Bronchial epithelial cell (primary cell): ENCODE measurements around the gene SF3B6. TPM values are rescaled to one million over a fixed set of nuclear protein-coding genes. Genes with fewer than 3 reads are reported as not detected.
A peak's percentile ranks its signal among the peaks of the same experiment; 100 is the strongest.

Source experiments
- DNase-seq: peaks from one replicate; pipeline ENCODE4 v3.0.0-alpha.2; 2010; ENCODE audit warnings: low read depth
- FAIRE-seq: peaks from 2 replicates; lab custom pipeline; 2011; peaks lifted over from hg19 to GRCh38; lab: Jason Lieb, UNC
- H3K27me3 ChIP-seq: 2 replicates; pipeline ENCODE4 v1.5.1; 2011; ENCODE audit warnings: low read length; ENCODE audit not compliant: control insufficient read depth, insufficient read depth
- H3K36me3 ChIP-seq: 2 replicates; pipeline ENCODE4 v1.5.1; 2011; ENCODE audit warnings: low read length; ENCODE audit not compliant: control insufficient read depth, insufficient read depth
- H3K4me3 ChIP-seq: 2 replicates; pipeline ENCODE4 v1.5.1; 2011; ENCODE audit warnings: mild to moderate bottlenecking, low read depth, low read length, control low read depth
- CTCF ChIP-seq: IDR thresholded peaks from 2 replicates; pipeline ENCODE4 v1.5.1; 2011; ENCODE audit warnings: mild to moderate bottlenecking, moderate library complexity, low read length, control low read depth, inconsistent platforms; ENCODE audit not compliant: insufficient read depth, severe bottlenecking
- total RNA-seq: library from RNA; depleted of rRNA; stranded (reverse); fragments of >200 nt; gene quantifications from 2 replicates; pipeline ENCODE4 v1.2.1, GENCODE V29; 2014

SF3B6 gene
- total RNA-seq, 1 donor from 2014 or later, result 202 TPM

DNA sequence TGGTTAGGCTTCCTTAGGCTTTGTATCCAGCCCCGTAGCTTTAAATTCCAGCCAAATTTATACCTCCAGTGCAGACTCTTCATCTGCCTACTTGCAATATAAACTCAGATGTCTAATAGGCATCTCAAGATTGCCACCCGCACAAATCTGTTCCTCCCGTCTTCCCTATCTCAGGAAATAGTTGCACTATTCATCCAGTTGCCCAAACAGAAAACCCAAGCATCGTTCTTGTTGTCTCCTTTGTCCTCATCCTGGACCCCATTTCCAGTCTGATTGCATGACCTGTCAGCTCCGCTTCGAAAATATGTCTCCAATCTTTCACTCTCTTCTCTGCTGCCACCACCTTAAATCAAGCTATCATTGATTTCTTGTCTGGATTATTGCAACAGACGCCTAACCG lies 24.3 kb downstream of the SF3B6 start:
- no peak for TF ChIP-seq CTCF
- H3K27me3 ChIP-seq, result no peaks in the 10 kb centered on the region
- H3K4me3 ChIP-seq, result no peak overlapping the region
- DNase-seq, result no peak
- H3K36me3 ChIP-seq, result no peaks in the 10 kb centered on the region
- FAIRE-seq, result no peak

DNA sequence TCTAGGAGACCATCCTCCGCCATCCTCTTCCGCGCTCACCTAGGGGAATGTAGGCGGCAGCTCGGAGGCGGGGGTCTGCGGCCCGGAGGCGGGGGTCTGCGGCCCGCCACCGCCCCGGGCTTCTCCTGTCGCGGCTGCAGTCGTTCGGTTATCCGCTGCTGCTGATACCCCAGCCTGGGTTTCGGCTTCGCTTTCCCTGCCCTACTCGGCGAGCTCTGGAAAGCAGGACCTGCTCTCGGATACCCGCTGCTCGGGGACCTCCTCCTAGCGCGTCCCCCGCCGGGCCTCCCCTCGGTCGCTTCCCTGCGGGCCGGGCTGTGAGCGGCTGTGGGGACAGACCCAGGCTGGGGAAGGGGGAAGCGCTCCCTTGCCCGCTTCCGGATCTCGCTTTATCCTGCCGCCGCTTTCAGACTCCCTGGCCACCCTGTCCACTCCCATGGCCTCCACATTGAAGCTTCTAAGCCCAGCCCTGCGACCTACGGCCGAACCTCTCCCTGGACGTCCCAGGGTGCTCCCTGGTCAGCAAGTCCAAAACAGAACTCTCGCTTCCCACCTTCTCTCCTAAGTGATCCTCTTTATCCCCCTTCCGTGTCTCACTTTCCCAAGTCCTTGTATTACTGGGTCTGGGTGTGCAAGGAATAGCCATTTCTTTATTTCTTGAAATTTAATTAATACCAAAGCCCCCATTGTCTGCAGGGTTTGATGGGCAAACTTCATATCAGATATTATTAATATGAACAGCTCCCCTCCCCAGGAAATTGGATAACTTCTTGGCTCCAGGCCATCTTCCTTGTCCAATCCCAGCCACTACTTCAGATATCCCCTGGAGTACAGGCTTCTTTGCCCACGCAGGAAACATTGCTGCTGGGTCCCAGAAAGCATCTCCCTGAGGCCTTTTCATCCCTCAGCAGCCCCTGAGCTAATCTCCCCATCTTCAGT lies 25.8 kb downstream of the SF3B6 start:
- Histone ChIP-seq H3K4me3 (peak overlapping the region; percentile 76), H3K27me3 (no peaks in the 10 kb centered on the region), H3K36me3 (no peaks in the 10 kb centered on the region)
- FAIRE-seq (no peak), DNase-seq (no peak)
- TF ChIP-seq CTCF, result no peak

- peak; percentile 57 for DNase-seq
- no peak for FAIRE-seq
- TF ChIP-seq CTCF, result no peak
- H3K27me3 ChIP-seq, result no peaks in the 10 kb centered on the region
- H3K4me3 ChIP-seq, result peak within 1 kb of the TSS; percentile 76
- no peaks in the 10 kb centered on the region for H3K36me3 ChIP-seq
Measured at GRCh38 chr2:24049485-24050021, 26.6 kb downstream of the SF3B6 start, which contains the start of gene FKBP1B. Gene FKBP1B, plus strand, starts transcription at chr2:24049741. Its CDS starts 109 bp downstream, at chr2:24049850.

DNA sequence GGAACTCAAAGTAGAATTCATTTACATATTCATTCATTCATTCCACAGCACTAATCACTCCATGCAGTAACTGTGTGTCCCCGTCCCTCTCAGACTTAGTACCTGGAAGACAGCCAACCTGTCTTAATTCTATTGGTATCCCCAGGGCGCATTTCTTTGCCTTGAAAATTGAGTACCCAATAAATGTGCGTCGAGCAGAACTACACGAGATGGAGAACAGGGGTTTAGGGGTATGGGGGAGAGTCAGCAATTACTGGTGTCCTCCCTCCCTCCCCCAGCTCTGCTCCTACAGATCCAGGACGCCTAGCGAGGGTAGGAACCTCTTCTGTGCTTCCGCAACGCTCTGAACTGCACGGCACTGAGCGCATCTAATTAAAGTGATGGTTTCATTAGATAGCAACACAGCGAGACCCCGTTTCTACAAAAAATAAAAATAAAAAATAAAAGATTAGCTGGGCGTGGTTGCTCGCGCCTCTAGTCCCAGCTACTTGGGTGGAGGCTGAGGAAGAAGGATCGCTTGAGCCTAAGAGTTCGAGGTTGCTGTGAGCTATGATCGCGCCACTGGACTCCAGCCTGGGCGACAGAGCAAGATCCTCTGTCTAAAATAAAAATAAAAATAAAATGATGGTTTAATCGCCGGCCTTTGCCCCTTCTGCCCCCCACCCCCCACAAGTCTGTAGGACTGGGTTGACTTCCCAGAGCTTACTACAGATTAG lies 27.2 kb downstream of the SF3B6 start:
- peak overlapping the region; percentile 76 for H3K4me3 ChIP-seq
- no peaks in the 10 kb centered on the region for H3K27me3 ChIP-seq
- FAIRE-seq (no peak), DNase-seq (no peak)
- TF ChIP-seq CTCF, result no peak
- H3K36me3 ChIP-seq, result no peaks in the 10 kb centered on the region

DNA sequence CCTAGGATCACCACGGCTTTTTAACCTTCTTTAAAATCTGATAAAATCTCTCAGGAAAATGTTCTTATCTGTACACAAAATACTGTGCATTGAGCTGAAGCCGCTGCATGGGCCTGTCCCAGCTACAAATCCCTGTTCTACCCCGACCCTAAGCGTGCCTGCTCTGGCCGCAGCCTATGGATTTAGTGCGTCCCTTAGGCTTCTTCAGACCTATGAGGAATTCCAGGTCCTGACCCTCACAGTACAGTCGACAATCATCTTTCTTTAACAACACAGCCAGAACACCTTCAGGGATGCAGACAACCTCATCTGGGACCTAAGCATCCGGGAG lies 28.5 kb downstream of the SF3B6 start:
- no peak for DNase-seq
- no peaks in the 10 kb centered on the region for H3K27me3 ChIP-seq
- FAIRE-seq, result no peak
- H3K4me3 ChIP-seq, result no peak overlapping the region
- no peak for TF ChIP-seq CTCF
- H3K36me3 ChIP-seq, result no peaks in the 10 kb centered on the region
